Neural cell (in vitro differentiated cells): Measurements from ENCODE around the gene RBM17. TPM values are rescaled to one million over a fixed set of nuclear protein-coding genes. Genes with fewer than 3 reads are reported as not detected.

Experiments used
- H2AFZ ChIP-seq: fragments of 200-600, 300-800 bp; sonication (generic), shearing (Covaris generic); 2 replicates; pipeline ENCODE4 v1.6.0; 2014; ENCODE audit warnings: low read depth, mild to moderate bottlenecking, antibody characterized with exemption, low read length, moderate library complexity
- H3F3A ChIP-seq: fragments of 200-600 bp; shearing (Covaris generic); 2 replicates; pipeline ENCODE4 v1.6.1; 2016; ENCODE audit warnings: mild to moderate bottlenecking, moderate library complexity, mixed read lengths, antibody characterized with exemption, low read length; ENCODE audit not compliant: insufficient read depth, poor library complexity, severe bottlenecking
- H3K27ac ChIP-seq: fragments of 200-600, 300-800 bp; sonication (generic), shearing (Covaris generic); 2 replicates; pipeline ENCODE4 v1.5.1; 2014; ENCODE audit warnings: mild to moderate bottlenecking, low read length, moderate library complexity
- H3K27me3 ChIP-seq: fragments of 300-800, 200-600 bp; sonication (generic), shearing (Covaris generic); 2 replicates; pipeline ENCODE4 v1.6.0; 2014; ENCODE audit warnings: mild to moderate bottlenecking, low read depth, low read length, moderate library complexity; ENCODE audit not compliant: insufficient read depth
- H3K36me3 ChIP-seq: fragments of 300-800, 200-600 bp; sonication (generic), shearing (Covaris generic); 2 replicates; pipeline ENCODE4 v1.5.1; 2014; ENCODE audit warnings: mild to moderate bottlenecking, antibody characterized with exemption, low read length, moderate library complexity; ENCODE audit not compliant: insufficient read depth
- H3K4me2 ChIP-seq: fragments of 300-800, 200-600 bp; sonication (generic), shearing (Covaris generic); 2 replicates; pipeline ENCODE4 v1.6.0; 2014; ENCODE audit warnings: mild to moderate bottlenecking, low read length
- H3K4me3 ChIP-seq: fragments of 300-800, 200-600 bp; sonication (generic), shearing (Covaris generic); 2 replicates; pipeline ENCODE4 v1.5.1; 2014; ENCODE audit warnings: mild to moderate bottlenecking, low read length, moderate library complexity
- H3K79me2 ChIP-seq: fragments of 200-600 bp; shearing (Covaris generic); replicated peaks from 2 replicates; pipeline ENCODE4 v1.6.0; 2014; ENCODE audit warnings: mild to moderate bottlenecking, low read length, moderate library complexity; ENCODE audit not compliant: insufficient read depth
- H3K9ac ChIP-seq: fragments of 300-800, 200-600 bp; sonication (generic), shearing (Covaris generic); 2 replicates; pipeline ENCODE4 v1.6.1; 2016; ENCODE audit warnings: mild to moderate bottlenecking, low read length, mixed read lengths
- H3K9me2 ChIP-seq: fragments of 200-600 bp; shearing (Covaris generic); 2 replicates; pipeline ENCODE4 v1.6.1; 2016; ENCODE audit warnings: mild to moderate bottlenecking, low read length, mixed read lengths; ENCODE audit not compliant: insufficient read depth
- H3K9me3 ChIP-seq: fragments of 200-600, 300-800 bp; sonication (generic), shearing (Covaris generic); 2 replicates; pipeline ENCODE4 v1.6.1; 2016; ENCODE audit warnings: mild to moderate bottlenecking, mixed run types, low read length, moderate library complexity, mixed read lengths
- H4K20me1 ChIP-seq: fragments of 200-600 bp; shearing (Covaris generic); 2 replicates; pipeline ENCODE4 v1.6.1; 2016; ENCODE audit warnings: mild to moderate bottlenecking, mixed run types; ENCODE audit not compliant: insufficient read depth
- EP300 ChIP-seq: fragments of 450-650 bp; conservative IDR thresholded peaks from 2 replicates; pipeline ENCODE4 v1.6.1; 2014; ENCODE audit warnings: antibody characterized with exemption, mild to moderate bottlenecking, moderate library complexity; ENCODE audit not compliant: poor library complexity, severe bottlenecking
- EZH2 ChIP-seq: fragments of 200-600, 300-800 bp; shearing (Covaris generic), sonication (generic); IDR thresholded peaks from 2 replicates; pipeline ENCODE4 v1.6.1; 2014; ENCODE audit warnings: antibody characterized with exemption, low read length, borderline replicate concordance, mild to moderate bottlenecking; ENCODE audit not compliant: insufficient read depth, poor library complexity, severe bottlenecking
- MXI1 ChIP-seq: fragments of 450-650 bp; conservative IDR thresholded peaks from 2 replicates; pipeline ENCODE4 v1.6.1; 2014; ENCODE audit warnings: antibody characterized with exemption, mild to moderate bottlenecking; ENCODE audit not compliant: poor library complexity, severe bottlenecking
- POLR2AphosphoS5 ChIP-seq: IDR thresholded peaks from 2 replicates; pipeline ENCODE4 v1.6.1; 2012
- RAD21 ChIP-seq: fragments of 450-650 bp; conservative IDR thresholded peaks from 2 replicates; pipeline ENCODE4 v1.6.1; 2014; ENCODE audit warnings: antibody characterized with exemption, mild to moderate bottlenecking, moderate library complexity
- SMC3 ChIP-seq: fragments of 450-650 bp; conservative IDR thresholded peaks from 2 replicates; pipeline ENCODE4 v1.6.1; 2014; ENCODE audit warnings: antibody characterized with exemption, mild to moderate bottlenecking, moderate library complexity; ENCODE audit not compliant: poor library complexity
- TAF1 ChIP-seq: IDR thresholded peaks from 2 replicates; pipeline ENCODE4 v1.6.1; 2012; ENCODE audit warnings: low read depth
- polyA plus RNA-seq: library from polyadenylated mRNA; depleted of rRNA; stranded (reverse); fragments of >200 nt; gene quantifications from 2 replicates; pipeline ENCODE4 v1.2.3, GENCODE V29; 2014
- TF ChIP-seq, protein P1 (sequence below): fragments of 450-650 bp; IDR thresholded peaks from 2 replicates; pipeline ENCODE4 v1.5.1; 2014; ENCODE audit warnings: antibody characterized with exemption, mild to moderate bottlenecking, moderate library complexity; ENCODE audit not compliant: poor library complexity, severe bottlenecking
- TF ChIP-seq, protein P2 (sequence below): IDR thresholded peaks from 2 replicates; pipeline ENCODE4 v1.6.1; 2012; ENCODE audit warnings: borderline replicate concordance

RBM17 gene
- polyA plus RNA-seq, 1 donor from 2014 or later: 109 TPM

DNA sequence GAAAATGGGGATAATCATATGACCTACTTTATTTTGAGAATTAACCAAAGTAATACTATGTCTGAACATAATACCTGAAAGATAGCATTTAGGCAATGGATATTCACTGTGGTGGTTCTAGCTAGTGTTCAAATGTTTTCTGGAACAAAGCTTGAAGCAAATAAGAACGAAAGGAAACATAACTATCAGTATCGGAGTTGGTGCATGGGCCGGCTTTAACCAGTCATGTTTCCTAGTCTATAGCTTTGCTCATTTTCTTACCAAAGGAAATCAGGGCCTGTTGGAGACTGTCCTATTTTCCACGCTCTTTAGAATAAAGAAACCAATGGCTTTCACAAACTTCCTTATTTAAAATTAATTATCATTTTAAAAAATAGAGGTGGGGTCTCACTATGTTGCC is 35.5 kb upstream of the RBM17 start:
- Histone ChIP-seq H3K79me2 (no peaks in the 10 kb centered on the region), H3F3A (no peaks in the 10 kb centered on the region), H4K20me1 (no peaks in the 10 kb centered on the region), H3K27me3 (no peaks in the 10 kb centered on the region), H3K9ac (no peak overlapping the region), H3K36me3 (no peaks in the 10 kb centered on the region), H3K4me3 (no peak overlapping the region), H3K4me2 (no peak overlapping the region), H3K27ac (no peak overlapping the region), H3K9me3 (no peaks in the 10 kb centered on the region), H2AFZ (no peak overlapping the region), H3K9me2 (no peaks in the 10 kb centered on the region)
- TF ChIP-seq, protein P1, sequence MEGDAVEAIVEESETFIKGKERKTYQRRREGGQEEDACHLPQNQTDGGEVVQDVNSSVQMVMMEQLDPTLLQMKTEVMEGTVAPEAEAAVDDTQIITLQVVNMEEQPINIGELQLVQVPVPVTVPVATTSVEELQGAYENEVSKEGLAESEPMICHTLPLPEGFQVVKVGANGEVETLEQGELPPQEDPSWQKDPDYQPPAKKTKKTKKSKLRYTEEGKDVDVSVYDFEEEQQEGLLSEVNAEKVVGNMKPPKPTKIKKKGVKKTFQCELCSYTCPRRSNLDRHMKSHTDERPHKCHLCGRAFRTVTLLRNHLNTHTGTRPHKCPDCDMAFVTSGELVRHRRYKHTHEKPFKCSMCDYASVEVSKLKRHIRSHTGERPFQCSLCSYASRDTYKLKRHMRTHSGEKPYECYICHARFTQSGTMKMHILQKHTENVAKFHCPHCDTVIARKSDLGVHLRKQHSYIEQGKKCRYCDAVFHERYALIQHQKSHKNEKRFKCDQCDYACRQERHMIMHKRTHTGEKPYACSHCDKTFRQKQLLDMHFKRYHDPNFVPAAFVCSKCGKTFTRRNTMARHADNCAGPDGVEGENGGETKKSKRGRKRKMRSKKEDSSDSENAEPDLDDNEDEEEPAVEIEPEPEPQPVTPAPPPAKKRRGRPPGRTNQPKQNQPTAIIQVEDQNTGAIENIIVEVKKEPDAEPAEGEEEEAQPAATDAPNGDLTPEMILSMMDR: no peak

DNA sequence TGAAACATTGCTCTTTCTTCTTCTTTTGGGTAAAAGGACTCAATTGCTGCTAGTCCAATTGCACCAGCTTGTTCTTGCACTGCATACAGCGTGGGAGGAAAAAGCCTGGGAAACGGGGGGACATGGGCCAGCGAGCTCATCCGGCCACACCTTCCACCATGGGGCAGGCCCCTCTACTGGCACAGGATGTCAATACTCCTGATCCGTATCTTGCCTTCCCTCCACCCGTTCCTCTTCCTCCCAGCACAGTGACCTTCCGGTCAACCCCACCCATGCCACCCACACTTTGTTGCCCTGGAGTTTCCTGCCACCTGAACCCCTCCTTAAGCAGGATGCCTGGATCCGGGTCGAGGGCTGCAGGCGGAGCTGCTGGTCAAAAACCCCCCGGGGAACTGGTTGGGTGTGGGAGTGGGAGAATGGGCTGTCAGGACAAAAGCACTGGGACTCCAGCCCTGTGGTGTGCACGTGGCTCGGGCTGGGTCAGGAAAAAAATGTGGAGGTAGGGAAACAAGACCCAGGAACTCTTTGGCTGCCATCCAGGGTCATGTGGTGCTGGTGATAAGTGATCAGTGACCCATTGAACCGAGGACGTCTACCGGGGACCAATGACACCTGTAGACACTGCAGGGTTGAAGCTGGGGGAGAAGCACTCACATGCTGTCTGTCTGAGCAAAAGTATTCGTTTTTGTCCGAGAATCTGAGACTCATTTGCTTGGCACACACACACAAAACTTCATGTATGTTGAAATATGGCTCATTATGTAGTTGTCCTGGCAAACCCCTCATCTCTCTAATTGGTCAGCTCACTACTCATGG is 34.8 kb upstream of the RBM17 start:
- H3K4me2 ChIP-seq: no peak overlapping the region
- TF ChIP-seq POLR2AphosphoS5 (no peak), EZH2 (no peak)
- TF ChIP-seq, protein P2, sequence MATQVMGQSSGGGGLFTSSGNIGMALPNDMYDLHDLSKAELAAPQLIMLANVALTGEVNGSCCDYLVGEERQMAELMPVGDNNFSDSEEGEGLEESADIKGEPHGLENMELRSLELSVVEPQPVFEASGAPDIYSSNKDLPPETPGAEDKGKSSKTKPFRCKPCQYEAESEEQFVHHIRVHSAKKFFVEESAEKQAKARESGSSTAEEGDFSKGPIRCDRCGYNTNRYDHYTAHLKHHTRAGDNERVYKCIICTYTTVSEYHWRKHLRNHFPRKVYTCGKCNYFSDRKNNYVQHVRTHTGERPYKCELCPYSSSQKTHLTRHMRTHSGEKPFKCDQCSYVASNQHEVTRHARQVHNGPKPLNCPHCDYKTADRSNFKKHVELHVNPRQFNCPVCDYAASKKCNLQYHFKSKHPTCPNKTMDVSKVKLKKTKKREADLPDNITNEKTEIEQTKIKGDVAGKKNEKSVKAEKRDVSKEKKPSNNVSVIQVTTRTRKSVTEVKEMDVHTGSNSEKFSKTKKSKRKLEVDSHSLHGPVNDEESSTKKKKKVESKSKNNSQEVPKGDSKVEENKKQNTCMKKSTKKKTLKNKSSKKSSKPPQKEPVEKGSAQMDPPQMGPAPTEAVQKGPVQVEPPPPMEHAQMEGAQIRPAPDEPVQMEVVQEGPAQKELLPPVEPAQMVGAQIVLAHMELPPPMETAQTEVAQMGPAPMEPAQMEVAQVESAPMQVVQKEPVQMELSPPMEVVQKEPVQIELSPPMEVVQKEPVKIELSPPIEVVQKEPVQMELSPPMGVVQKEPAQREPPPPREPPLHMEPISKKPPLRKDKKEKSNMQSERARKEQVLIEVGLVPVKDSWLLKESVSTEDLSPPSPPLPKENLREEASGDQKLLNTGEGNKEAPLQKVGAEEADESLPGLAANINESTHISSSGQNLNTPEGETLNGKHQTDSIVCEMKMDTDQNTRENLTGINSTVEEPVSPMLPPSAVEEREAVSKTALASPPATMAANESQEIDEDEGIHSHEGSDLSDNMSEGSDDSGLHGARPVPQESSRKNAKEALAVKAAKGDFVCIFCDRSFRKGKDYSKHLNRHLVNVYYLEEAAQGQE: no peak
- H3K4me3 ChIP-seq: no peak overlapping the region
- no peak overlapping the region for H3K27ac ChIP-seq
- no peaks in the 10 kb centered on the region for H3F3A ChIP-seq
- H3K27me3 ChIP-seq: no peaks in the 10 kb centered on the region
- H3K36me3 ChIP-seq: no peaks in the 10 kb centered on the region
- no peaks in the 10 kb centered on the region for H3K9me3 ChIP-seq
- no peaks in the 10 kb centered on the region for H4K20me1 ChIP-seq
- no peaks in the 10 kb centered on the region for H3K9me2 ChIP-seq
- no peaks in the 10 kb centered on the region for H3K79me2 ChIP-seq
- no peak overlapping the region for H2AFZ ChIP-seq
- H3K9ac ChIP-seq: no peak overlapping the region

DNA sequence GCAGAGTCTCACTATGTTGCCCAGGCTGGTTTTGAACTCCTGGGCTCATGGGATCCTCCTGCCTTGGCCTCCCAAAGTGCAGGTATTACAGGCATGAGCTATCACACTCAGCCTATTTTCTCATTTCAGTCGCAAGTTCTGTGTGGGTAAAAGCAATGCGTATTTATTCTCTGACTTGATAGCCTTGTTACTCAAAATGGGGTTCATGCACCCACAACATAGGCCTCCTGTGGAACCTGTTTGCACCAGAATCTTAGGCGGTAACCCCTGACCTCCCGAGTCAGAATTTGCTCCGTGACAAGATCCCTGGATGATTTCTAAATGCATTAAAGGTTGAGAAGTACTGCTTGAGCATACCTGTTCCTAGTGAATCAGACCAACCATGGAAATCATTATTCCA is 34.0 kb upstream of the RBM17 start:
- Histone ChIP-seq H3K27me3 (no peaks in the 10 kb centered on the region), H3F3A (no peaks in the 10 kb centered on the region), H3K9ac (no peak overlapping the region), H2AFZ (no peak overlapping the region), H3K36me3 (no peaks in the 10 kb centered on the region), H3K79me2 (no peaks in the 10 kb centered on the region), H3K9me2 (no peaks in the 10 kb centered on the region), H4K20me1 (no peaks in the 10 kb centered on the region), H3K4me2 (no peak overlapping the region), H3K9me3 (no peaks in the 10 kb centered on the region), H3K4me3 (no peak overlapping the region), H3K27ac (no peak overlapping the region)
- no peak for TF ChIP-seq EP300
- TF ChIP-seq SMC3: no peak
- no peak for TF ChIP-seq MXI1
- no peak for TF ChIP-seq TAF1
- TF ChIP-seq RAD21: no peak
- no peak for TF ChIP-seq EZH2
- TF ChIP-seq, protein P1: no peak
- TF ChIP-seq, protein P2: no peak
- TF ChIP-seq POLR2AphosphoS5: no peak
